Stomach (tissue), 9 donors: ENCODE data around the gene EFCAB5. TPM values are rescaled to one million over a fixed set of nuclear protein-coding genes. Genes with fewer than 3 reads are reported as not detected.

Experiments
- DNase-seq, 2 donors: peaks; one replicate each; pipeline versions ENCODE4 v3.0.0 to v3.0.0-alpha.2; 2013 to 2019
- H3K27ac ChIP-seq, 5 donors: fragments of 200-600 bp in 4 of 5; sonication (generic) in 4 of 5; one replicate each; pipeline ENCODE4 v1.5.1; 2013 to 2019; ENCODE audit warnings: mild to moderate bottlenecking in 1 of 5, moderate library complexity in 1 of 5
- H3K27me3 ChIP-seq, 3 donors: fragments of 200-600 bp; sonication (generic); one replicate each; pipeline ENCODE4 v1.5.1; 2017 to 2019; ENCODE audit warnings: mixed run types in 1 of 3
- H3K36me3 ChIP-seq, 4 donors: fragments of 200-600 bp; sonication (generic); 1 replicate in 3 of 4; 2 replicates in 1 of 4; pipeline ENCODE4 v1.5.1; 2016 to 2019
- H3K4me1 ChIP-seq, 4 donors: fragments of 200-600 bp; sonication (generic); one replicate each; pipeline ENCODE4 v1.5.1; 2016 to 2019
- H3K4me3 ChIP-seq, 4 donors: fragments of 200-600 bp; sonication (generic) in 3 of 4; one replicate each; pipeline ENCODE4 v1.5.1; 2016 to 2019; ENCODE audit warnings: mild to moderate bottlenecking in 1 of 4
- H3K9me3 ChIP-seq, 4 donors: fragments of 200-600 bp; sonication (generic); one replicate each; pipeline ENCODE4 v1.5.1; 2016 to 2019
- CTCF ChIP-seq, 7 experiments: fragments of 450-650 bp in 4 of 7; fragments of 200-600 bp in 3 of 7; sonication (generic) in 3 of 7; IDR thresholded peaks; one replicate each; pipeline ENCODE4 v1.5.1; 2016 to 2019; ENCODE audit warnings: antibody characterized with exemption in 7 of 7, control low read depth in 2 of 7, mild to moderate bottlenecking in 1 of 7
- EP300 ChIP-seq: sonication (generic); formaldehyde crosslinking; IDR thresholded peaks from one replicate; pipeline ENCODE4 v1.6.1; 2017; ENCODE audit warnings: antibody characterized with exemption
- POLR2A ChIP-seq, 4 donors: fragments of 450-650 bp; IDR thresholded peaks; one replicate each; pipeline ENCODE4 v1.6.1; 2016; ENCODE audit warnings: antibody characterized with exemption in 4 of 4, control low read depth in 2 of 4, mild to moderate bottlenecking in 1 of 4, moderate library complexity in 1 of 4
- POLR2AphosphoS5 ChIP-seq, 3 donors: sonication (generic); formaldehyde crosslinking; IDR thresholded peaks; one replicate each; pipeline ENCODE4 v1.6.1; 2016; ENCODE audit warnings: antibody characterized with exemption in 3 of 3
- WGBS, 5 donors: extraction: QIAGEN DNeasy Blood & Tissue Kit in 3 of 5; methylation state at CpG; one replicate each; pipeline versions ENCODE4 v1.1.5 to v1.1.7; 2013 to 2018; 5-methylcytosine and 5-hydroxymethylcytosine counted together
- intact Hi-C: fragments of 100-400 bp; cut with DNase I; formaldehyde crosslinking; loops from one replicate; pipeline ENCODE4 v1.15.1; 2023; ENCODE audit warnings: low total_unique reads
- polyA plus RNA-seq, 3 donors: library from polyadenylated mRNA; stranded (reverse); fragments of 200-250 nt; gene quantifications; one replicate each; pipeline ENCODE4 v1.2.3, GENCODE V29; 2013
- total RNA-seq, 5 donors: library from RNA; depleted of rRNA; stranded (reverse); fragments of >200 nt; gene quantifications; one replicate each; pipeline versions ENCODE4 v1.1.0 to v1.2.3, GENCODE V29; 2014 to 2016
- donor health status: healthy with polysubstance abuse.
- donor health status: Bipolar disorder and iron deficiency.
- donor health status: healthy.

EFCAB5 gene
- total and polyA plus RNA-seq, 8 donors = 0.05 to 2.8 (median 1.4) TPM; not detected in 4

DNA sequence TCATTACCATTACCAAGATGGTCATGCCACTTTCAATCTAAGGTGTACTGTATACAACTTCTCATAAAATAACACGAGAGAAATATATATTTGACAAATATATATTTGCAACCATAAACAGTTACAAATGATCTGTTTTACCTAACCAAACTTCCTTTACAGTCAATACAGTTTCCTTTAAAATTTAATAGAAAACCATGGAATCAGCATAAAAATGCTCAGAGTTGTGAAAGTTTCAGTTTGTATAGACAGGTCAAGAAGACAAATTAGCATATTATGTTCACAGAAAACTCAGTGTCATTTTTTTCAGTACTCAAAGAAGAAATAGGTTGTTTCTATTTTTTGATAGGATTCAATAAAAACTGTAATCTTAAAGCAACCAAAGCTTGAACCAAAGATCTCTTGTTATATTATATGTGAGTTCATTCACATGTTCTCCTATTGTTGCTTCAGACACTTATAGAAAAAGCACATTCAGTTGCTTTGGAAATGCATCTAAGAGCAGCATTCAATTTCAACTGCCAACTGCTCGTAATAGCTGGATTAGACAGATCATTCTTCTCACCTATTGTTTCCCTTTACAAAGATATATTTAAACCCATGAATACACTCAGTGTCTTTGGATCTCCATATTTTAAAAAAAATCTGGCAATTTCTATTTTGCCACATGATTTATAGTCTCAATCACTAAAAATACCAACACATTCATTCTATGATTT lies 26.5 kb upstream of the EFCAB5 start:
- DNase-seq = no peak
- TF ChIP-seq EP300 (no peak), CTCF (IDR thresholded peaks at IDR 0.05) (no peak), POLR2A (IDR thresholded peaks at IDR 0.05) (no peak)
- Histone ChIP-seq H3K9me3 (no peaks in the 10 kb centered on the region), H3K36me3 (peaks cover 0 to 6% (median 1%) of the 10 kb centered on the region in 4 donors), H3K27me3 (no peaks in the 10 kb centered on the region), H3K4me3 (no peak overlapping the region), H3K4me1 (peaks cover 0 to 41% (median 18%) of the 10 kb centered on the region in 4 donors), H3K27ac (no peak overlapping the region)
- intact Hi-C loops = no loop called here
- WGBS, 5 donors = 74 to 85% (median 83%) methylated on average over 2 of the region's 2 CpGs

DNA sequence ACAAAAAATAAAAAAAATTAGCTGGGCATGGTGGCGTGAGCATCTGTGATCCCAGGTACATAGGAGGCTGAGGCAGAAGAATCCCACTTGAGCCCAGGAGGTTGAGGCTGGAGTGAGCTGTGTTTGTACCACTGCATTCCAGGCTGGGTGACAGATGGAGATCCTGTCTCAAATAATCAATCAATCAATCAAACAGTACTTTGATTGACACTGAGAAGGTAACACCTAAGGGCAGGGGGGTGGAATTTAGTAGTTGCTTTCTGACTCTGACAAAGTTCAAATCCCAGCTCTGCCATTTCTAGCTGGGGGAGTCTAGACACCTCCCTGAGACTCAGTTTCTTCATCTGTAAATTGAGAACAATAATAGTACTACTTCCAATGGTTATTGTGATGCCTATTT lies 23.4 kb upstream of the EFCAB5 start:
- Histone ChIP-seq H3K4me1 (peaks cover 0 to 26% (median 8%) of the 10 kb centered on the region in 4 donors), H3K4me3 (no peak overlapping the region), H3K27ac (no peak overlapping the region), H3K36me3 (peaks cover 0 to 6% (median 1%) of the 10 kb centered on the region in 4 donors), H3K9me3 (no peaks in the 10 kb centered on the region), H3K27me3 (no peaks in the 10 kb centered on the region)
- TF ChIP-seq POLR2AphosphoS5 (IDR thresholded peaks at IDR 0.05) (no peak), CTCF (IDR thresholded peaks at IDR 0.05) (no peak), POLR2A (IDR thresholded peaks at IDR 0.05) (no peak), EP300 (no peak)
- 88 to 100% (median 96%) methylated on average over 1 of the region's 1 CpG for WGBS, 5 donors
- intact Hi-C loops = no loop called here
- no peak for DNase-seq

DNA sequence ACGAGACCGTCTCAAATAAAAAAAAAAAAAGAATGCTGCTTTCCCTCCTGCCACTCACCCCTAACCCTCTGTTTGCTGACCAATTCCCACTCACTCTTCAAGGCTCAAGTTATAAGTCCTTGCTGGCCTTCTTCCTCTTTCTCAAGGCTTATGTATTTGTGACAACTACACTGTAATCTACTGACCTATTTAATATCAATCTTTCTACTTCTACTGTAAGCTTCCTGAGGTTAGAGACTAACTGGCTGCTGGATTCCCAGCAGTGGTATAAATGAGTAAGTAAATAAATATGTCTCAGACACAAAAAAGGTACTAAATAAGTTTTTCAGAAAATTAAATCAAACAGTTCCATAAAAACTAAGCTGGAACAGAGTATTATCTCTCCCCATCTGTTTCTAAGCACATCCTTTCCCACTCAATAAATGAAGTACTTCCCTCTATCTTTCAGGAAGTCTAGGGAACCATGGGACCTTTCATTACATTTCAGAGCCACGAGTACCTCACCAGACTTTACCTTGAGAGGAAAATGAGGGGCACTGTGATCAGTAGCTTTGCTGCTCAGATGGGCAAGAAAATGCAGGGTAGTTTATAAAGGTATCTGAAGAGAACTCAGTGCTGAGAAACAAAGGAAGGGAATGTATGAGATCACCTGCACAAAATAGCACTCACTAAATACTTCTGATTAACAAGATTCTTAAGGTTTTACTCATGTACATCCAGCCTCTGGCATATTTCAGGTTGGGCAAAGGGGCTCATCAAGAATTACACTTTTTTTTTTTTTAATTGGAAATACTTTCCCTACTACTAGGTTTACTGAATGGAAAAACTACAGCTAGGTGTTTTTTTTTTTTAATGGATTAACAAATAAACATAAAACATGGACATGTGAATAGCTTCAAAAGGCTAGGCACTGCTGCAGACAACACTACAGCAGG lies 22.2 kb upstream of the EFCAB5 start:
- no peak for DNase-seq
- peaks cover 0 to 33% (median 8%) of the 10 kb centered on the region in 4 donors for H3K4me1 ChIP-seq
- H3K36me3 ChIP-seq = peaks cover 0 to under 1% (median under 1%) of the 10 kb centered on the region in 4 donors
- no peak overlapping the region for H3K27ac ChIP-seq
- H3K9me3 ChIP-seq = no peaks in the 10 kb centered on the region
- no peak for TF ChIP-seq POLR2A (IDR thresholded peaks at IDR 0.05)
- no peak for TF ChIP-seq EP300
- TF ChIP-seq CTCF (IDR thresholded peaks at IDR 0.05) = no peak
- TF ChIP-seq POLR2AphosphoS5 (IDR thresholded peaks at IDR 0.05) = no peak
- H3K27me3 ChIP-seq = no peaks in the 10 kb centered on the region
- 58 to 72% (median 68%) methylated on average over 3 of the region's 3 CpGs for WGBS, 5 donors
- intact Hi-C loops = no loop called here
- no peak overlapping the region for H3K4me3 ChIP-seq

- TF ChIP-seq POLR2A (IDR thresholded peaks at IDR 0.05) = no peak
- TF ChIP-seq POLR2AphosphoS5 (IDR thresholded peaks at IDR 0.05) = peak in 1 of 3 donors; percentile 38
- no peak for TF ChIP-seq CTCF (IDR thresholded peaks at IDR 0.05)
- no peak for TF ChIP-seq EP300
- H3K4me3 ChIP-seq = no peak overlapping the region
- 19 to 58% (median 48%) methylated on average over 1 of the region's 1 CpG for WGBS, 5 donors
- no peaks in the 10 kb centered on the region for H3K9me3 ChIP-seq
- no peak for DNase-seq
- no peaks in the 10 kb centered on the region for H3K36me3 ChIP-seq
- H3K27me3 ChIP-seq = no peaks in the 10 kb centered on the region
- H3K4me1 ChIP-seq = peaks cover 4 to 52% (median 21%) of the 10 kb centered on the region in 4 donors
- intact Hi-C loops = no loop called here
- no peak overlapping the region for H3K27ac ChIP-seq
Observed at GRCh38 chr17:29924786-29925185, 16.6 kb upstream of the EFCAB5 start.
